Keratinocyte (primary cell): Measurements from ENCODE around the gene ANGEL1. TPM values are rescaled to one million over a fixed set of nuclear protein-coding genes. Genes with fewer than 3 reads are reported as not detected.
A peak's percentile ranks its signal among the peaks of the same experiment; 100 is the strongest.

ENCODE experiments used
- DNase-seq: peaks from one replicate; pipeline ENCODE4 v3.0.0-alpha.2; 2011; ENCODE audit warnings: low read depth, missing footprints, low spot score
- FAIRE-seq: peaks from 2 replicates; lab custom pipeline; 2011; peaks lifted over from hg19 to GRCh38; lab: Jason Lieb, UNC
- H2AFZ ChIP-seq: 2 replicates; pipeline ENCODE4 v1.6.0; 2012; ENCODE audit warnings: low read length, control low read depth, inconsistent platforms; ENCODE audit not compliant: control insufficient read depth
- H3K27ac ChIP-seq: 2 replicates; pipeline ENCODE4 v1.5.1; 2011; ENCODE audit warnings: low read length; ENCODE audit not compliant: control insufficient read depth, insufficient read depth
- H3K27me3 ChIP-seq: 3 replicates; pipeline ENCODE4 v1.6.0; 2011; ENCODE audit warnings: low read length; ENCODE audit not compliant: control insufficient read depth, insufficient read depth; ENCODE audit errors: extremely low read depth
- H3K36me3 ChIP-seq, 2 experiments: 2 replicates in 1 of 2; 3 replicates in 1 of 2; pipeline ENCODE4 v1.5.1; 2011; ENCODE audit warnings: low read length in 2 of 2, mild to moderate bottlenecking in 1 of 2; ENCODE audit not compliant: control insufficient read depth in 2 of 2, insufficient read depth in 2 of 2; ENCODE audit errors: extremely low read depth in 1 of 2
- H3K4me1 ChIP-seq: 3 replicates; pipeline ENCODE4 v1.5.1; 2011; ENCODE audit warnings: low read length; ENCODE audit not compliant: control insufficient read depth, insufficient read depth; ENCODE audit errors: extremely low read depth
- H3K4me2 ChIP-seq: 3 replicates; pipeline ENCODE4 v1.6.0; 2011; ENCODE audit warnings: low read depth, low read length; ENCODE audit not compliant: control insufficient read depth, insufficient read depth; ENCODE audit errors: extremely low read depth
- H3K4me3 ChIP-seq, 3 experiments: fragments of 200-600 bp in 1 of 3; sonication (generic) in 1 of 3; 2 replicates in 2 of 3; 3 replicates in 1 of 3; pipeline ENCODE4 v1.5.1; 2011 to 2016; ENCODE audit warnings: low read length in 3 of 3, mild to moderate bottlenecking in 3 of 3, control low read depth in 2 of 3, inconsistent platforms in 1 of 3, low read depth in 1 of 3, mixed read lengths in 1 of 3, mixed run types in 1 of 3, moderate library complexity in 1 of 3; ENCODE audit not compliant: control insufficient read depth in 2 of 3, insufficient read depth in 2 of 3; ENCODE audit errors: extremely low read depth in 1 of 3
- H3K79me2 ChIP-seq: 2 replicates; pipeline ENCODE4 v1.6.0; 2012; ENCODE audit warnings: low read length; ENCODE audit not compliant: control insufficient read depth, insufficient read depth
- H3K9ac ChIP-seq: 3 replicates; pipeline ENCODE4 v1.6.0; 2011; ENCODE audit warnings: low read length; ENCODE audit not compliant: control insufficient read depth, insufficient read depth; ENCODE audit errors: extremely low read depth
- H3K9me1 ChIP-seq: 3 replicates; pipeline ENCODE4 v1.6.0; 2011; ENCODE audit warnings: low read length; ENCODE audit not compliant: control insufficient read depth, insufficient read depth; ENCODE audit errors: extremely low read depth
- H3K9me3 ChIP-seq: 2 replicates; pipeline ENCODE4 v1.5.1; 2012; ENCODE audit warnings: low read depth, low read length; ENCODE audit not compliant: control insufficient read depth
- H4K20me1 ChIP-seq: 3 replicates; pipeline ENCODE4 v1.6.0; 2011; ENCODE audit warnings: low read length; ENCODE audit not compliant: control insufficient read depth, insufficient read depth; ENCODE audit errors: extremely low read depth
- CTCF ChIP-seq, 3 experiments: IDR thresholded peaks in 1 of 3; conservative IDR thresholded peaks in 1 of 3; optimal IDR thresholded peaks in 1 of 3; 2 replicates in 2 of 3; 3 replicates in 1 of 3; pipeline versions ENCODE3 to v1.5.1; 2011; ENCODE audit warnings: low read length in 3 of 3, mild to moderate bottlenecking in 3 of 3, moderate library complexity in 2 of 3, control low read depth in 1 of 3, inconsistent platforms in 1 of 3; ENCODE audit not compliant: insufficient read depth in 2 of 3; ENCODE audit errors: extremely low read depth in 1 of 3
- EZH2 ChIP-seq: IDR thresholded peaks from one replicate; pipeline ENCODE4 v1.6.1; 2012; ENCODE audit warnings: inconsistent platforms, mild to moderate bottlenecking, low read length, moderate library complexity
- dilution Hi-C: fragments of 300-500 bp; cut with MboI; formaldehyde crosslinking; loops from one replicate; pipeline ENCODE4 v1.7.0; 2020; ENCODE audit warnings: low sequenced_read_pairs; ENCODE audit not compliant: extremely low pct_ligation_motif_present
- polyA plus RNA-seq, 5 experiments: library from polyadenylated mRNA; depleted of rRNA in 3 of 5; stranded (reverse) in 3 of 5; stranded (forward) in 1 of 5; unstranded in 1 of 5; fragments of >200 nt; gene quantifications; 1 replicate in 1 of 5; 2 replicates in 3 of 5; 3 replicates in 1 of 5; pipeline versions ENCODE4 v1.2.1 to v1.2.3, GENCODE V29; 2011 to 2012; ENCODE audit warnings: missing spikeins in 2 of 5, low read depth in 1 of 5, low replicate concordance in 1 of 5

The ANGEL1 gene
- polyA plus RNA-seq, 1 donor (not counting 4 experiments of a cell fraction or from before 2014, with no cell fraction given): 13.0 TPM

- H3K4me3 ChIP-seq: no peak overlapping the region
- no peak for TF ChIP-seq EZH2
- H4K20me1 ChIP-seq: no peaks in the 10 kb centered on the region
- no peaks in the 10 kb centered on the region for H3K79me2 ChIP-seq
- FAIRE-seq (no peak), DNase-seq (no peak)
- no peaks in the 10 kb centered on the region for H3K9me1 ChIP-seq
- peaks cover 5% of the 10 kb centered on the region for H3K27me3 ChIP-seq
- no peak overlapping the region for H2AFZ ChIP-seq
- H3K9ac ChIP-seq: no peak overlapping the region
- dilution Hi-C loops: no loop called here
- H3K36me3 ChIP-seq: no peaks in the 10 kb centered on the region
- H3K9me3 ChIP-seq: no peaks in the 10 kb centered on the region
- no peaks in the 10 kb centered on the region for H3K4me1 ChIP-seq
- H3K27ac ChIP-seq: no peak overlapping the region
- H3K4me2 ChIP-seq: peak overlapping the region; percentile 15
These were observed 15.8 kb upstream of the ANGEL1 start for GRCh38 chr14:76828339-76829012.

DNA sequence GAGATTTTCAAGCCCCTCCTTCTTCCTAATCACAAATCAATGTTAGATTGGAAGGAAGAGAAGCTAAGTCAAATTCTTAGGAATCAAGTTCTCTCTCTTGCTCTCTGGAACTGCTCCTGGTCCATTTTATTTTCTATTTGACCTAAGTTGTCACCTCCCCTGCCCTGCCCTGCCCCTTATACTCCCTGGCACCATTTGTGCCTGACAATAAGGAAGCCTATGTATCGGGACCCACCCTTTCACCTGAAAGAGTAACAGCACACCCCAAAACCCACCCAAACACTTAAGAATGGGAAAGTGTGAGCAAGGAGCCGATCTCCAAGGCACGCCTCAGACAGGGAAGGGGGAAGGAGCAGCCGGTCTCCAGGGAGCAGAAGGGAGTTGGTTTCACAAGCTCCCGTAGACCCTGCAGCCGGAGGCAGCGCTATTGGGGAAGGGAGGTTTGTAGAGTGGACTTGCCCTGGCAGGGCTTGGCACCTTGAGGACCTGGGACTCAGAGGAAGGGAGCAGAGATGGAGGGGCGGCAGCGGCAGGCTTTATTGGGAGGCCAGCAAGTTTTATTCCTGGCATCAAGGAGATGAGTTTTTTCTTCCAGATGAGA, 15.1 kb upstream of the ANGEL1 start:
- DNase-seq (no peak), FAIRE-seq (no peak)
- no peak overlapping the region for H3K27ac ChIP-seq
- TF ChIP-seq EZH2 (no peak), CTCF (optimal IDR thresholded peaks at IDR 0.05 in 1 of 3, IDR thresholded peaks at IDR 0.05 in 1 of 3, conservative IDR thresholded peaks at IDR 0.05 in 1 of 3; ENCODE audit: extremely low read depth in 1 of 3, insufficient read depth in 2 of 3, low read length in 3 of 3) (no peak)
- peak overlapping the region; percentile 40 for H2AFZ ChIP-seq
- H3K79me2 ChIP-seq: no peaks in the 10 kb centered on the region
- no peaks in the 10 kb centered on the region for H3K36me3 ChIP-seq
- peaks cover 5% of the 10 kb centered on the region for H3K27me3 ChIP-seq
- dilution Hi-C loops: no loop called here
- H3K4me1 ChIP-seq: no peaks in the 10 kb centered on the region
- H3K9ac ChIP-seq: no peak overlapping the region
- no peaks in the 10 kb centered on the region for H3K9me1 ChIP-seq
- no peak overlapping the region for H3K4me3 ChIP-seq
- peak overlapping the region; percentile 15 for H3K4me2 ChIP-seq
- H4K20me1 ChIP-seq: no peaks in the 10 kb centered on the region
- H3K9me3 ChIP-seq: no peaks in the 10 kb centered on the region
